ENCODE data around the gene IL17A.
A peak's percentile ranks its signal among the peaks of the same experiment; 100 is the strongest.

Gene IL17A

DNA sequence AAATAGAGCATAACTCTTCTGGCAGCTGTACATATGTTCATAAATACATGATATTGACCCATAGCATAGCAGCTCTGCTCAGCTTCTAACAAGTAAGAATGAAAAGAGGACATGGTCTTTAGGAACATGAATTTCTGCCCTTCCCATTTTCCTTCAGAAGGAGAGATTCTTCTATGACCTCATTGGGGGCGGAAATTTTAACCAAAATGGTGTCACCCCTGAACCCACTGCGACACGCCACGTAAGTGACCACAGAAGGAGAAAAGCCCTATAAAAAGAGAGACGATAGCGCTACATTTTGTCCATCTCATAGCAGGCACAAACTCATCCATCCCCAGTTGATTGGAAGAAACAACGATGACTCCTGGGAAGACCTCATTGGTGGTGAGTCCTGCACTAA is at the start of gene IL17A:
TSS of gene IL17A (plus strand) at position 301 of the 400 bp plus-strand sequence. CDS start at position 358, 57 bp downstream.
- DNase-seq = no peak

DNA sequence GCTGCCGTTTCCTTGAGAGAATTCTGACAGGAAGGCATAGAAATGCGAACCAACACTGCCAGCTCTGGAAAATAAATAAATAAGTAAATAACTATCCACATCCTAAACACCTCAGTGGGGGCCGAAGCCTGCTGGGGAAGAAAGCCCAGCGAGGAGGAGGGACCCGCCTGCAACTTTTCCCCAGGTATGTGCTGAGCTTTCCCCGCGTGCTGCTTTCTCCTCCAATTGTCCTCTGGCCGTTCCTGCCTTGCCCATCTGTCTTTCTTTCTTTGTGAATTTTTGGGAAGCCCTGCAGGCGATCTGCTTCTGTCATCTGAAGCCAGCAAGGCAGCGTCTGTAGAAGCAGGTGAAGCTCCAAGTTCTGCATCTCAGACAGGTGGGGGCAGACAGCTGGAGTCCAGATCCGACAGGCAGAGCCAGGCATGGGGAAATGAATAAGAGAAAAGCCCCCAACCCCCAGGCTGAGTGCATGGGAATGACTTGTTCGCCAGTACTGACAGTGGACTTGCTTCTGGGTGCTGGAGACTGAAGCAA is 49.2 kb upstream of the IL17A start:
- DNase-seq = no peak

DNA sequence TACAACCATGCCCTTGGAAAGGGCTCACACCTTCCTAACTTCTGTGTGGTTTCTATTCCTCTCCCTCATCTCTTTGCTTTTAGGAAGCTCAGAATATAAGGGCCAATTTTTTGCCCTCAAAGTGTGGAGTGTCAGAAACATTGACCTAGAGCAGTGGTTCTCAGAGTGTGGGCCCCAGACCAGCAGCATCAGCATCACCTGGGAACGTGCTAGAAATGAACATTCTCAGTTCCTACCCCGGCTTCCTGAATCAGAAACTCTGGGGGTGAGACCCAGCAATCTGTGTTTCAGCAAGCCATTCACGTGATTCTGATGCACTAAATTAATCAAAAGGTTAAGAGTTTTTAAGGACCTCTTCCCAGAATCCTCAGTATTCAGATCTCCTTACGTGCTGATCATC is 47.9 kb upstream of the IL17A start:
- DNase-seq = no peak

DNA sequence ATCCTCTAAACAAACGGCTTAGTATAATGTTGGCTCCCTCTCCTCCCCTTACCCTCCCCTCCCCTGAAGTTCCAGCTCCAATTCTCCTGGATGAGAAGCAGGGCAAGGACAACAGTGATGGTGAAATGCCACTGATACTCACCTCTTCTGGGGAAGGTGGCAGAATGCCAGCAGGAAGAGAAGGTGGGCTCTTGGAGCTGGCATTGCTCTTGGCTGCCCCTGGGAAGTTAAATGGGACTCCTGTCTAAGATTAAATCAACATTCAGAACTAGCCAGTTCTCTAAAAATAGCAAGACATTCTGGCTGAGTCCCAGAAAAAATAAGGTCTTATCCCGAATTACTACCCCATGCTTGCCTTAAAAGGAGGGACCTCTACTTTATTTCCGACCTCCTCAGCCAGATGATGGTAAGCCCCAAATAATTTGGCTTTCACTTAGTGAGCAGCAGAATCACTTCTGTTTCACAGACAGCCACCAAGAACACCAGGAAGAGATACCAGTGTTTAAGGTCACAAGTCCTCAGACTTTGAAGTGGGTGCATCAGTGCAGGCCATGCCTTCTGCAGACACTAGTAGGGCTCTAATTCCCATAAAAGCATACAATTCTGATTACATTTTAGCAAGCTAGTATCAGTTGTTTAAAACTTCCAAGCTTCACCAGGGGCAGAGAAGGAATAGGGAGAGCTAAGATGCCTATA is 46.0 kb upstream of the IL17A start:
- no peak for DNase-seq

DNA sequence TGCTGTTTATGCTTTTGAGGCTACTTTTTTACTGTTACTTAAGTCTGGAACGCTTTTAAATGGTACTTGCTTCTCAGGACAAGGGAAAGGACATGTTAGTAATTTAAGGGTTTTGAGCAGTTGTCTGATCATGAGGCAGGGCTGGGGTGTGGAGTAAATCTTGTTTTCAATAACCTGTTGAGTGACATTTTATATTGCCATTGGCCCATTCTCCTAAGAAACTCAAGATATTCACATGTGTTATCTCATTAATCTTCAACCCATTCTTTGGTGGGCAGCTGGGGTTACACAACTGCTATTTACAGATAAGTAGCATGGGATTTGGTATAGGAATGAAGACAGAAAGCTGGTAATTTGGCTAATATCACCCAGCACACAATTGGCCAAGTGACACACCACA is 44.6 kb upstream of the IL17A start:
- DNase-seq = no peak

DNA sequence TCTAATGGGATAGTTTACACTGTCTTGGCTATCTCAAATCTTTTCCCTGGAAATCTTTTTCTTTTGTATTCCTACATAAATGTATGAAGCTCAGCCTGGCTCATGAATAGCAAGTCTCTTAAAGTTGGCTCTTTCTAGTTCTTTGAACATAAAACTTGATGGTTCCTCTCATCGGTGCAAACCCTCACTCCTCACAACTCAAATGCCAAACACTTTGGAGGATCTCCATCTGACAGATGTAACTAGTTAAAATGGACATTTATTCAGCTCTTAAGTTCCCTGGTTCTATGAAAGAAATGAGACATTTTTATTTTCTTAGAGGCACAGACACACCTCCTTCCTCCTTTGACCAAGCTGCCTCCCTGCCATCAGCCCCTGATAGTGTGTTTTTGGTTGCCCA is 43.6 kb upstream of the IL17A start:
- DNase-seq = no peak

DNA sequence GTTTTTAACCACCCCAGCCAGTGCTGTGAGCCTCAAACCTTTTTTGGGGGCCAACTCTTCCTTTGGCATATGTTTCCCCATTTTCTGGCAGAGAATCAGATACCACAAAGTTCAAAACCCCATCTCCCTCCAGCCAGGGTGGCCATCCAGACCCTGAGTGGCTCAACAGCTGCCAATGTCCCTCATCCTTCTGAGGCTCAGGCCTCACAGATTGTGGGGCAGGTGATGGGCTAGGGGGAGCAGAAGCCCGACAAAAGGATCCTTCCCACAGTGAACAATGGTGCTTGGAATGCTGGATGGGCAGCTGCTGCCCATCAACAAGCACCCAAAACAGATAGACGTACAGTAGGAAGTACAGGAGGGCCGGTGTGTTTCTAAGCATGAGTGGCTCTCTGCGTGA is 42.6 kb upstream of the IL17A start:
- DNase-seq = no peak

DNA sequence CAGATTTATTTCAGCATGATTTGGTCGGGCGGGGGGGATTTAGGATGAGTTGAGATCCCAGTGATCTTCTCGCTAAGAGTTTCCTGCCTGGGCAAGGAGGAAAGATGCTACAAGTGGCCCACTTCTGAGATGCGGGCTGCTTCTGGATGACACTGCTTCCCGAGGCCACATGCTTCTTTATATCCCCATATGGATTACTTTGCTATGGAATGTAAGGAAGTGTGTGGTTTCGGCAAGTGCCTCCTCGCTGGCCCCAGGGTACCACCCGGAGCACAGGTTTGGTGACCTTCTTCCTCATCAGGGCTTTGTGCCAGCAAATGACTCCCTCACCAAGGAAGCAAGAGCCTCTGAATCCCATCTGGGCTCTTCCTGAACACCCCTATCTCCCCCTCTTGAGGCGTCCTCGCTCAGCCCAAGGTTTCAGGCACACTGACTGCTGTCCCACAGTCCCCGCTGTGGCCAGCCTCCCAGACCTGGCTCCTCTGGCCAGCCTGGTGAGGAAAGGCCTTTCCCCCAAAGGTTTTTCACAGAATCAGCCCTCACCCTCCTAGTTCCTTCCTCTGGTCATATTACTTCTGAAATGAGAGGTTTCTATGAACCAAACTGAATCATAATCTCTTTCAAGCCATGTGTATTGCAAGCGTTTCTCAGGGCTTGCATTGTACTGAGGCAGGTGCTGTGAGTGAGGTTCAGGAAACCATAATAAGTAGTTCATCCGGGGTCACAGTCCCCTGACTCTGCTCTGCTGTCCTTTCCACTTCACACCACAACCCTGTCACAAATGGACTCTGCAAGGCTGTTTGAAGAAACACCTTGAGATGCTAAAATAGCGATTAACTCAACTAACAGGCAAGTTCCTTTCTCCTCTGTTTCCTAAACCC is 41.7 kb upstream of the IL17A start:
- DNase-seq = no peak

DNA sequence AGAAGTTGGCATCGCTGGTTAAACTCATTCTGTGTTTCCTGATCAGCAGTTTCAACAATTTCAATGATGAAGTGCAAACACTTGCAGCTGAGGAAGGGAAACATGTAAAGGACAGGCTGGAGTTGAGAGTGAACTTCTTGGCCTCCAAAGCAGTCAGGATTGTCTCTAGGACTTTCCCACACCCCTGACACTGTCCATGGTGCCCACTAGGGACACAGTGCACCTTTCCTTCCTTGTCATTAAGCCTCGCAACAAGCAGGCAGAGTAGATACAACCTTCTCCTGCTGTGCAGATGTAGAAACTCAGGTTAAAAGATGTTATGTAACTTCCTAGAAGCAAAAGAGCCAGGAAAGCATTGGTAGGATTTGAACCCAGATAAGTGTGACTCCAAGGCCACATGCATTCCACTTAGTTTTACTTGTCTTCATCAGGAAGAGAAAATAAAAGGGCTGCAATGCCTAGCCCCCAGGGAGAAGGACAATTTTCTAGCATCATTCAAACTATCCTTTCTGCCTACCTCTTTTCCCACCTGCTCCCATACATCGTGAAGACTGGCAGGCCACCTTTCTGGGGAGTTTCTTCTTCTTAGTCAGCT is 39.2 kb upstream of the IL17A start:
- DNase-seq = no peak

DNA sequence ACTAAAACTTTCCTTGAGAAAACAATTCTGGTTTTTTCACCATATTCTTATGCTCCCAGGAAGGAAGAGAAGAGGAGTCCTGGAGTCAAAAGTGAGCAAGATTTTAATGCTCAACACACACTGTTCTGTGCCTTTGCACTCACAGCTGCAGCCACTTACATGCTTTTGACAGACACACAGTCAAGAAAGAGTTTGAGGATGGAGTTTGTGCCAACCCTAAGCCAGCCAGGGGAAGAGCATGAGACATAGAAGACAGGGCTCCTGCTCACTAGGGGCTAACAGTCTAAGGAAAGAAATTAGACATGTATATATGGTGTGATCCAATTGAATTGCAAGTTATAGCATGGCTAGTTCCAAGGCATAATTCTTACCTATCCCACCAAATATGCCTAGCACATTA is 37.1 kb upstream of the IL17A start:
- DNase-seq = no peak

DNA sequence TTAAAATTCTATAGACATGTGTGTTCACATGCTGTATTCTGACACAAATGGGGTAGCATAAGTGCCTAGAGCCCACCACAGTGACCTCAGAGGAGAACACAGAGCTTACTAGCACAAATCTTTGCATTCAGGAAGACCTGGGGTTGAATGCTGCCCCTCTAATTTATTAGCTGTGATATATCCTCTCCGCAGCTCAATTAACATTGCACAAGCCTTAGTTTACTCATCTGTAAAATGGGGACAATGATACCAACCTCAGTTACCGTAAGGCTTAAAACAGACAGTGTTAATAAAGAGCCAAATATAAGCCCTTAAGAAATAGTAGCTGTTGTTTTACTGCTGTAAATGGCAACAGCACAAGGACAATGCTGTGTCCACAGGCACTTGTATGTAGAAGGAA is 36.2 kb upstream of the IL17A start:
- DNase-seq = no peak

DNA sequence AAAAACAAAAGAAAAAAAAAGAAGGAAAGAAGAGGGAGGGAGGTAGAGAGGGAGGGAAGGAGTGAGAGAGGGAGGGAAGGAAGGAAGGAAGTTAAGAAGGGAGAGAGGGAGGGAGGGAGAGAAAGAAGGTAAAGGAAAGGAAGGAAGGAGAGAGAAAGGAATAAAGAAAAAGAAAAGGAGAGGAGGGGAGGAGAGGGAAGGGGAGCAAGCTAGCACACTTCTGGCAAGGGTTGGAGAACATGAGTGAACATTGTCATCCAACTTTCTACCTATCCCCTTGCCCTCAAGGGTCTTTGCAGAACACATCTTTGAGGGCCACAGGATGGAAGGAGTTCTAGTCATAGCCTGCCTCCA is 34.1 kb upstream of the IL17A start:
- no peak for DNase-seq

DNA sequence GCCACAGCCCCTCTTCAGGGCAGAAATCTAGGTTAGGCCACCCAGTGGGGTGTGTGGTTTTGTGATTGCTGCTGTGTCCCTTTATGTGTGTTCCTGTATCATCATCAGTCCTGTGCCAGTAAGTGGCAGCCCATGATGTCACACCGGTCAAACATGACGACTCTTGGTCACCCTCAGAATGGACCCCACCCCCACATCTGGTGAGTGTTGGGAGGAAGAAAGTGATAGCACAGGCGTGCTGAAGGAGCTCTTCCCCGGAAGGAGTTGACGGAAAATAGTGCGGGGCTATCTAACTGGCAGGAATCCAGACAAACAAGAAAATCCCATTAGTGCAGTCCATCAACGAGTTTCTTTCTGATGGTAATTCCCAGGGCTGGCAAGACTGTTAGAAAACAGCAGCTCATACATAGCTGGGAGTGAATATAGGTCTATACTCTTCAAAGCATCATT is 33.4 kb upstream of the IL17A start:
- no peak for DNase-seq

DNA sequence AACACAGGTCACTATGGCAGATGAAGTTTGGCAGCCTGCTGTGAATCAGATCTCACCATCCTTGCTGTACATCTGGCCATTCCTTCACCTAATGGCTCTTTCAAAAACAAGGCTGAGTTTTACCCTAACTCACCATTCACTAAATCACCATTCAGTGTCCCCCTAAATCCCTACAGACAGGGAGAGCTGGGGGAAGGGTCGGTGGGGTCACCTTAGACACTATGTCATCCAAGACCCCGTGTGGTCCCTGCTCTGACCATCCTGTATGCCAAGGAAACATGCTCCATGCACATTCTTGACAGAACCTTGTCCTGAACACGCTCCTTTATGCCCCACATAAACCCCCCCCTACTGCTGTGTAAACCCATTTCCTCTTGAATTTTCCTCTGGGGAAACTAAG is 31.8 kb upstream of the IL17A start:
- no peak for DNase-seq

DNA sequence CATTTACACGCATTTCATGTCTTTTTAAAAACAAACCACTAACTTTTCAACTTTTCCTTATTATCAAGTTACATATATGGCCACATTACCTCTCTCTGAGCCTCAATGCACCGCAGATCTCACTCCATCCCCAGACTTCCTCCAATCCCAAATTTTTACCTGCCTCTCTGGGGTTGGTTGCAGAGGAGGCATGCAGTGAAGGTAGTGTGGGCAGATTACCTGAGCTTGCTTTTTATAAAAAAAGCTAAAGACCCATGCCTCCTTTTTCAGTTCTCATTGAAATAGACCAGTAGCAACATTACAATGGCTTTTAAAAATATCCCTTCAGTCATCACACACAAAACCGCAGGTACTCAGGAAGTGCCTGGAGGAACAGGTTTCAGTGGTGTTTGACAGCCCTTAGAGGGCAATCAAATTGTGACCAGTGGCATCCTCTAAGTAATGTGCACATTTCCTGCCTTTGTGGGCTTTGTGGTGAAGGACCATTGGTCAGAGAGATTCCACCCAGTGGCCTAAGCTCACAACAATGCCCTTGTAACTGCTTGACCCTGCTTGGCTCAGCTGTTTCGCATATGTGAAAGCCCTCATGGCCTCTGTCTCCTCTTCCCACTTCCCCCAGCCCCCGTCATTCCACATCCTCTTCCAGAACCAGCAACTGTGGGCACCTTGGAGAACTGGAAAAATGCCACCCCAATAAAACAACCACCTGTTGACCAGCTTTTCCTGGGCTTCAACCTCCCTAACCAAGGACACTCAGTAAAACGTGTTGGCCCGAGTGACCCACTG is 30.2 kb upstream of the IL17A start:
- no peak for DNase-seq

DNA sequence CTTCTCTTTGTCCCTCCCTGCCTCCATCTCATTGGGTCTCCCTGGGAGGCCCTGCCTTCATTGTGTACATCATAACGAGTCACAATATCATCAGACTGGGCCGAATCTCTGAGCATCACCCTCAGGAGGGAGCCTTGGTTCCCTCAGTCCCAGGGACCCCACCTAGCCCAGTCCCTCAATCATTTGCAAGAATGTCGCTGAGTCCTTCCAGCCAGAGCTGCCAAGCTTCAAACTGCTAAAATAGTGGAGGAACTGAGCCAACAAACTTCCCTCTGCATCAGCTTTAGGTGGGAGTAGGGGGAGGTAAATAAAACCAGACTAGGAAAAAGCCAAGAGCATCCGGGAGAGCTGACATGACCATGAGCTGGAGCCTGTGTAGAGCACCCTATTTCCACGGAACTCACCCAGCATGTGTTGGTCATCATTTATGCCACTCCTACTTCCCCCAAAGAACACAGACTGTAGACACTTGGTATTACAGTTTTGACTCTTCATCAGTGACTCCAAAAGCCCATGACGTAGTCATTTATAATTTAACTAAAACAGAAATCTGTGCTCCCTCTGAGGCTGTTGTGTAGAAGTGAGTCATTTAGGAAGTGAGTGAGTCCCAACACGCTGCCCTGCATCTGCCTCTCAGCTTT is 28.8 kb upstream of the IL17A start:
- peak; percentile 66 for DNase-seq

DNA sequence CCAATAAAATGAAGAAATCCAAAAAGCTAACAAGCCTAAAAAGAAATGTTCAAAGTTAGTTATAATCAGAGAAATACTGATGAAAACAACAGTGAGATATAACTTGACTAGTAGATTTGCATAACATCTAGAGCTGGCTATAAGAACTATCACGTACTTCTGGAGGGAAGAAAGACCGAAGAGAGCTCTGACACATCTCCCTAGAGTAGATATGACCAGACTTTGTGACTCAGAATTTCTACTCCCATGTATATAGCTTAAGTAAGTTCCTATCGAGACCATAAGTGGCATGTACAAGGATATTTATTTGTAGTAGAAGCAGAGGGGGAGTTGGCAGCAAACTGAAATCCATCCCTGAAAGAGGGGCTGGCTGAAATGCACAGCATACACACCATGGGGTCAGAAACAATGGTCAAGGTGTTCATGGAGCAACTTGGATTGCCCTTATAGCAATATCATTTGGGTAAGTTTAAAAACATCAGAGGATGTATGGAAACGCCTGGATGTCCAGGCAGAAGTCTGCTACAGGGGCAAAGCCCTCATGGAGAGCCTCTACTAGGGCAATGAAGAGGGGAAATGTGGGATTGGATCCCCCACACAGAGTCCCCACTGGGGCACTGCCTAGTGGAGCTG is 25.6 kb upstream of the IL17A start:
- DNase-seq = no peak

DNA sequence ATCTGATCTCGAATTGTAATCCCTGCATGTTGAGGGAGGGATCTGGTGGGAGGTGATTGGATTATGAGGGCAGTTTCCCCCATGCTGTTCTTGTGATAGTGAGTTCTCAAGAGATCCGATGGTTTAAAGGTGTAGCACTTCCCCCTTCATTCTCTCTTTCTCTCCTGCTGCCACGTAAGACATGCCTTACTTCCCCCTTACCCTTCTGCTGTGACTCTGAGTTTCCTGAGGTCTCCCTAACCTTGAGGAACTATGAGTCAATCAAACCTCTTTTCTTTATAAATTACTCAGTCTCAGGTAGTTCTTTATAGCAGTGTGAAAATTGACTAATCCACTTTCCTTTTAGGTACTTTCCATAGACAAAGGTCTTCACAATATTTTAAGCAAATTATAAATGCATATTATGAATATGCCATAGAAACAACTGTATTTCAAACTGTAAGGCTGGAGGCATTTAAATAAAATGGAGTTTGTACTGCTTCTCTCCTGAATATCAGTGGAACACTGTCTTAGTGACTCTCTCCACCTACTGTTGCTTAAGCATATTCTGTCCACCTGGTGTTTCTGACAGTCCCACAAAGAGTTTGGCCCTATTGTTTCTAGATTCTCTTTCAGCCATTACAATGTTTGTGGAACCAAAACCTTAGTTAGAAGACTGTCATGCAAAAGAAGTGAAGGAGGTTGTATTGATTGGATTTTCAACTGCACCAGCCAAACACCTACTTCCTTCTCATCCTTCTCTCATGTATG is 24.3 kb upstream of the IL17A start:
- DNase-seq = peak; percentile 50

DNA sequence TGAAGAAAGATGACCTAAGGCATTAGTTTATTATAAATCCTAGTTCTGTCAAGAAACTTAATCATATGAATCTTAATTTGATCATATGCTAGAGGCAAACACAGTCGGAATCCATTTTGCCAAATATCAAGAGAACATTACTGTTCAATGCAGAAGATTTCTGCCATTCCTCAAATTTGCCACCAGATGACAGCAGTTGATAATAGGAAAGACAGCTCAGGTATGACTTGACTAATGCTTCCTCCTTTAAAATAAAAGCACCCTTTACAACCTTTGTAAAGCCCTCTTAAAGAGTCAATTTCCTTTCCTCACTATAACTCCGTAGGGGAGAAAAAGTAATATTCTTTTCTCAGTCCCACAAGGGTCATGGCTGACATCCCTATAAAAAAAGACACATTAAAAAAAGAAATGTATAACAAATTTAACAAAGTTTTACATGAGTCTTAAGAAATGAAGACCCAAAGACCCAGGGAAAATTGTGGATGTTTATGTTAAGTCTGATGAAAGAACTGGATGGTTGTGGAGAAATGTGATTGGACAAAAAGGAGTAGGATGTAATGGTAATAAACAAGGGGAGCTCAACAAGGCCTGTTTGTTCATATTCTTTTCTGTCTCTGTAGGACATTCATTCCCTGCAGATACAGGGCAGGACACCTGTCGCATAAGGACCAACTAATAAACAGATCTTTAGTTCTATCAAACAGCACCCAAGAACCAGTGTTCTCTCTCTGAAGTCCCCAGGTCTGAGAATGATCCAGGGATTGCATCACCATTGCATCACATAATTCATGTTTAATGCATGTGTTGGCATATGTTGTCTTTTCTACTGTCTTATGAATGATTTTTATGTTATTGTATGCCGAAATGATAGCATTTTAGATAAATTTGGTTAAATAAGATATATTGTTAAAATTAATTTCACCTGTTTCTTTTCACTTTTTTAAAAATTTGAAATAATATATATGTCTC is 23.0 kb upstream of the IL17A start:
- peak; percentile 24 for DNase-seq

Measured in stimulated activated CD4-positive, alpha-beta T cell treated with anti-CD3 and anti-CD28 coated beads, Interleukin-4, amount 100 ng/mL, for 24 hours (primary cell).